Mucosa of stomach (tissue), 1 donor: Measurements from ENCODE around the gene CCNK.

Experiments used
- H3K27me3 ChIP-seq: one replicate; pipeline ENCODE4 v1.7.0; 2013; ENCODE audit warnings: mild to moderate bottlenecking, low read length; ENCODE audit not compliant: control insufficient read depth, insufficient read depth
- H3K36me3 ChIP-seq: one replicate; pipeline ENCODE4 v1.7.0; 2013; ENCODE audit warnings: low read length; ENCODE audit not compliant: control insufficient read depth, insufficient read depth
- H3K4me1 ChIP-seq: one replicate; pipeline ENCODE4 v1.7.0; 2013; ENCODE audit warnings: mild to moderate bottlenecking, low read length; ENCODE audit not compliant: control insufficient read depth, insufficient read depth
- H3K4me3 ChIP-seq: one replicate; pipeline ENCODE4 v1.7.0; 2013; ENCODE audit warnings: low read length
- H3K9ac ChIP-seq: one replicate; pipeline ENCODE4 v1.7.0; 2013; ENCODE audit warnings: mild to moderate bottlenecking, low read length, moderate library complexity
- H3K9me3 ChIP-seq: one replicate; pipeline ENCODE4 v1.7.0; 2013; ENCODE audit warnings: mild to moderate bottlenecking, low read length, moderate library complexity; ENCODE audit not compliant: control insufficient read depth
- donor health status: Pancreatic carcinoma.

The CCNK gene

GRCh38 chr14:99511421-99512109 lies 30.4 kb downstream of the CCNK start:
- Histone ChIP-seq H3K4me1 (no peaks in the 10 kb centered on the region), H3K27me3 (no peaks in the 10 kb centered on the region), H3K36me3 (peaks cover 15% of the 10 kb centered on the region), H3K4me3 (no peak overlapping the region), H3K9me3 (no peaks in the 10 kb centered on the region), H3K9ac (no peak overlapping the region)

- Histone ChIP-seq H3K9ac (no peak overlapping the region), H3K27me3 (no peaks in the 10 kb centered on the region), H3K4me1 (no peaks in the 10 kb centered on the region), H3K36me3 (peaks cover 15% of the 10 kb centered on the region), H3K4me3 (no peak overlapping the region), H3K9me3 (no peaks in the 10 kb centered on the region)
Observed at GRCh38 chr14:99512110-99512449, 30.9 kb downstream of the CCNK start.

GRCh38 chr14:99512571-99513182 lies 31.5 kb downstream of the CCNK start:
- Histone ChIP-seq H3K9ac (no peak overlapping the region), H3K4me3 (no peak overlapping the region), H3K27me3 (no peaks in the 10 kb centered on the region), H3K4me1 (peaks cover 4% of the 10 kb centered on the region), H3K36me3 (peaks cover 15% of the 10 kb centered on the region), H3K9me3 (no peaks in the 10 kb centered on the region)

- H3K36me3 ChIP-seq = peaks cover 10% of the 10 kb centered on the region
- H3K27me3 ChIP-seq = no peaks in the 10 kb centered on the region
- no peak overlapping the region for H3K9ac ChIP-seq
- no peaks in the 10 kb centered on the region for H3K9me3 ChIP-seq
- peaks cover 4% of the 10 kb centered on the region for H3K4me1 ChIP-seq
- no peak overlapping the region for H3K4me3 ChIP-seq
Observed at GRCh38 chr14:99513183-99513694, 32.0 kb downstream of the CCNK start.

- H3K9ac ChIP-seq = no peak overlapping the region
- H3K36me3 ChIP-seq = peaks cover 9% of the 10 kb centered on the region
- no peaks in the 10 kb centered on the region for H3K27me3 ChIP-seq
- H3K4me3 ChIP-seq = no peak overlapping the region
- H3K4me1 ChIP-seq = peaks cover 8% of the 10 kb centered on the region
- H3K9me3 ChIP-seq = no peaks in the 10 kb centered on the region
Observed at GRCh38 chr14:99513946-99514551, 32.8 kb downstream of the CCNK start.

GRCh38 chr14:99514552-99515300 lies 33.5 kb downstream of the CCNK start:
- no peak overlapping the region for H3K4me3 ChIP-seq
- no peaks in the 10 kb centered on the region for H3K27me3 ChIP-seq
- H3K9me3 ChIP-seq = no peaks in the 10 kb centered on the region
- no peak overlapping the region for H3K9ac ChIP-seq
- peaks cover 8% of the 10 kb centered on the region for H3K4me1 ChIP-seq
- H3K36me3 ChIP-seq = peaks cover 9% of the 10 kb centered on the region

- no peaks in the 10 kb centered on the region for H3K27me3 ChIP-seq
- H3K9ac ChIP-seq = no peak overlapping the region
- H3K9me3 ChIP-seq = no peaks in the 10 kb centered on the region
- H3K4me3 ChIP-seq = no peak overlapping the region
- H3K4me1 ChIP-seq = peaks cover 8% of the 10 kb centered on the region
- peaks cover 9% of the 10 kb centered on the region for H3K36me3 ChIP-seq
Observed at GRCh38 chr14:99515301-99516155, 34.3 kb downstream of the CCNK start.

GRCh38 chr14:99516156-99516870 lies 35.1 kb downstream of the CCNK start:
- Histone ChIP-seq H3K9ac (no peak overlapping the region), H3K4me3 (no peak overlapping the region), H3K27me3 (no peaks in the 10 kb centered on the region), H3K9me3 (no peaks in the 10 kb centered on the region), H3K4me1 (peaks cover 8% of the 10 kb centered on the region), H3K36me3 (peaks cover 9% of the 10 kb centered on the region)

GRCh38 chr14:99516871-99517642 lies 35.8 kb downstream of the CCNK start:
- H3K9me3 ChIP-seq = no peaks in the 10 kb centered on the region
- H3K4me1 ChIP-seq = peaks cover 13% of the 10 kb centered on the region
- H3K27me3 ChIP-seq = no peaks in the 10 kb centered on the region
- no peak overlapping the region for H3K9ac ChIP-seq
- peaks cover 9% of the 10 kb centered on the region for H3K36me3 ChIP-seq
- no peak overlapping the region for H3K4me3 ChIP-seq

GRCh38 chr14:99517643-99518381 lies 36.6 kb downstream of the CCNK start:
- H3K27me3 ChIP-seq = no peaks in the 10 kb centered on the region
- H3K4me3 ChIP-seq = no peak overlapping the region
- H3K4me1 ChIP-seq = peaks cover 19% of the 10 kb centered on the region
- H3K36me3 ChIP-seq = peaks cover 9% of the 10 kb centered on the region
- no peak overlapping the region for H3K9ac ChIP-seq
- H3K9me3 ChIP-seq = no peaks in the 10 kb centered on the region
